Forelimb muscle (tissue), 1 donor: Measurements from ENCODE around the gene SEC16B. TPM values are rescaled to one million over a fixed set of nuclear protein-coding genes. Genes with fewer than 3 reads are reported as not detected.
"Not testable (repeated sequence)": the region's sequence is repeated elsewhere in the genome, so short reads cannot be mapped to it uniquely, and the experiment has no call there.

Experiments
- DNase-seq: peaks from one replicate; pipeline ENCODE4 v3.0.0-alpha.2; 2013; ENCODE audit warnings: low read depth
- polyA plus RNA-seq: library from polyadenylated mRNA; unstranded; fragments of 120-200 nt; gene quantifications from one replicate; pipeline ENCODE4 v1.2.1, GENCODE V29; 2013; ENCODE audit not compliant: insufficient read length

SEC16B gene
- polyA plus RNA-seq = 6.3 TPM

- no peak for DNase-seq
These were observed at the start of gene SEC16B for GRCh38 chr1:177969825-177970371. Gene SEC16B, minus strand, starts transcription at chr1:177970058. Its CDS starts 2,077 bp downstream, at chr1:177967981.

GRCh38 chr1:178019622-178020021 is 49.8 kb upstream of the SEC16B start:
- DNase-seq = no peak

- no peak for DNase-seq
These were observed 49.4 kb upstream of the SEC16B start for GRCh38 chr1:178019208-178019607.

- DNase-seq = no peak
These were observed 47.7 kb upstream of the SEC16B start for GRCh38 chr1:178017517-178017916.

GRCh38 chr1:178011864-178012503 is 42.1 kb upstream of the SEC16B start:
- no peak for DNase-seq

- DNase-seq = no peak
These were observed 41.6 kb upstream of the SEC16B start for GRCh38 chr1:178011465-178011828.

- no peak for DNase-seq
These were observed 41.0 kb upstream of the SEC16B start for GRCh38 chr1:178010674-178011464.

GRCh38 chr1:178006043-178006442 is 36.2 kb upstream of the SEC16B start:
- DNase-seq = no peak

GRCh38 chr1:178005450-178005849 is 35.6 kb upstream of the SEC16B start:
- DNase-seq = no peak

- no peak for DNase-seq
These were observed 35.1 kb upstream of the SEC16B start for GRCh38 chr1:178004926-178005391.

- no peak for DNase-seq
These were observed 29.1 kb upstream of the SEC16B start for GRCh38 chr1:177998696-177999631.

GRCh38 chr1:177996957-177997356 is 27.1 kb upstream of the SEC16B start:
- DNase-seq = no peak

- no peak for DNase-seq
These were observed 25.5 kb upstream of the SEC16B start for GRCh38 chr1:177995369-177995768.

GRCh38 chr1:177986281-177986680 is 16.4 kb upstream of the SEC16B start:
- DNase-seq = not testable (repeated sequence)

- DNase-seq = no peak
These were observed 14.9 kb upstream of the SEC16B start for GRCh38 chr1:177984761-177985160.

- peak; percentile 81 for DNase-seq
These were observed 14.3 kb upstream of the SEC16B start for GRCh38 chr1:177984136-177984525.

GRCh38 chr1:177983482-177984135 is 13.8 kb upstream of the SEC16B start:
- DNase-seq = peak; percentile 34

- no peak for DNase-seq
These were observed 13.2 kb upstream of the SEC16B start for GRCh38 chr1:177983077-177983476.

GRCh38 chr1:177981200-177981599 is 11.3 kb upstream of the SEC16B start:
- no peak for DNase-seq

GRCh38 chr1:177979272-177979671 is 9.4 kb upstream of the SEC16B start:
- DNase-seq = no peak

- no peak for DNase-seq
These were observed 8.7 kb upstream of the SEC16B start for GRCh38 chr1:177978530-177978929.
